ENCODE measurements around the gene MUC5B.
"Not testable (repeated sequence)": the region's sequence is repeated elsewhere in the genome, so short reads cannot be mapped to it uniquely, and the experiment has no call there.

The MUC5B gene

GRCh38 chr11:1261241-1262071, 38.6 kb downstream of the MUC5B start:
- Histone ChIP-seq H3K27me3 (ENCODE audit: insufficient read depth, low read length) (no peaks in the 10 kb centered on the region), H3K4me1 (ENCODE audit: insufficient read depth, low read length) (peaks cover 11% of the 10 kb centered on the region), H3K4me3 (ENCODE audit: low read length) (no peak overlapping the region), H3K36me3 (ENCODE audit: insufficient read depth, low read length) (no peaks in the 10 kb centered on the region), H2AFZ (ENCODE audit: low read depth, low read length) (no peak overlapping the region), H3K9me3 (ENCODE audit: low read length) (no peaks in the 10 kb centered on the region)

DNA sequence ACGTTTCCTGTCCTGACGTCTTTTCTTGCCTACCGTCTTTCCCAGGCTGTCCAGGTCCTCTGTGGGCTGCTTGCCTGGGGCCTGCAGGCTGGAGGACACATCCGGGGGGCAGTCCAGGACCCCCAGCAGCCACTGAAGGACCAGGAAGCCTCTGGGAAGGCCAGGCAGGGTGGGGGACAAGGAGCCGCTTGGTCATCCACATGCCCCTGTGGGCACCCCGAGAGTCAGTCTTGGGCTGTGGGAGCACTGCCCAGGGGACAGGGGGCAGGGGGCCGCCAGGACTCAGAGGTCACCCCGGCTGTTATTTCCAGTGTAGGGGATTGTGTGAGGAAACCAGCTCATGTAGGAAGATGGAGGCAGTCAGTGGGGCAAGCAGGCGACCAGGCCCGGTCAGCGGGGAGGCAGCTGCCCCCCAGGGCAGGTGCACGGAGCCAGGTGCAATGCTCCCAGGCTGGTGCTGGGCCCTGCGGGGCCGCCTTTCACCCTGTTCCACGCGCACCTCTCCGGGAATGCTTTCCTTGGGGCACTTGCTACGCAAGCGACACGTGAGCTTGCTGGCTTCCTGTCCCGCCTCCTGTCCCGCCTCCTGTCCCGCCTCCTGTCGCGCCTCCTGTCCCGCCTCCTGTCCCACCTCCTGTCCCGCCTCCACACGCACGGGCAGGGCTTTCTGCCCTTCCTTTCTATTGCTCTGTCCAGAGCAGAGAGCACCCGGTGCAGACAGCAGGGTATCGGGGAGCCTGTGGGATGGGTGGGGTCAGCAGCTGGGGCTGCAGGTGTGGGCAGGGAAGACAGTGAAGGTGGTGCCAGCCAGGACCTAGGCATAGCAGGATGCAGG, 39.5 kb downstream of the MUC5B start:
- Histone ChIP-seq H3K4me3 (ENCODE audit: low read length) (peak overlapping the region; percentile 81), H2AFZ (ENCODE audit: low read depth, low read length) (peak overlapping the region; percentile 76), H3K9me3 (ENCODE audit: low read length) (no peaks in the 10 kb centered on the region), H3K27me3 (ENCODE audit: insufficient read depth, low read length) (no peaks in the 10 kb centered on the region), H3K4me1 (ENCODE audit: insufficient read depth, low read length) (peaks cover 11% of the 10 kb centered on the region), H3K36me3 (ENCODE audit: insufficient read depth, low read length) (no peaks in the 10 kb centered on the region)

DNA sequence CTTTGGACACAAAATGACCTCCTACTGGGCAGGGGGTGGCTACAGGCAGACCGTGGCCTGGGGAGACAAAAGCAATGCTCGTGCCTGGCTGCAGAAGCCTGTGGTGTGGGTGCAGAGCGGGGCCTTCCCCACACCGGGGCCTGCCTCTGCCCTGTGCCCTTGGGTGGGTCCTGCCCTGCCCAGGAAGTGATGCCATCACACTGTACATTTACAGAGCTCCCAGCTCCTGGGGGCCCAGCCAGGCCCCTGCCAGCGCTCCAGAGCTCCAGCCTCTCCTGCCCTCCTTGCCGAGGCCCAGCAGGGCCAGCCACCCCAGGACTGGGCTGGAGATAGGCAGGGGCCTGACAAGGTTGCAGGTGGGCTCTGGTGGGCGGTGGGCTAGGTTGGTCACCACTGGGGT, 40.1 kb downstream of the MUC5B start:
- H3K36me3 ChIP-seq (ENCODE audit: insufficient read depth, low read length): no peaks in the 10 kb centered on the region
- peak overlapping the region; percentile 81 for H3K4me3 ChIP-seq (ENCODE audit: low read length)
- peaks cover 11% of the 10 kb centered on the region for H3K4me1 ChIP-seq (ENCODE audit: insufficient read depth, low read length)
- H3K27me3 ChIP-seq (ENCODE audit: insufficient read depth, low read length): no peaks in the 10 kb centered on the region
- H2AFZ ChIP-seq (ENCODE audit: low read depth, low read length): peak overlapping the region; percentile 76
- no peaks in the 10 kb centered on the region for H3K9me3 ChIP-seq (ENCODE audit: low read length)

- H3K27me3 ChIP-seq (ENCODE audit: insufficient read depth, low read length): not testable (repeated sequence)
Observed at GRCh38 chr11:1264444-1264843, 41.6 kb downstream of the MUC5B start.

GRCh38 chr11:1265480-1265879, 42.6 kb downstream of the MUC5B start:
- not testable (repeated sequence) for H2AFZ ChIP-seq (ENCODE audit: low read depth, low read length); H3K36me3 ChIP-seq (ENCODE audit: insufficient read depth, low read length); H3K27me3 ChIP-seq (ENCODE audit: insufficient read depth, low read length); H3K9me3 ChIP-seq (ENCODE audit: low read length); H3K4me3 ChIP-seq (ENCODE audit: low read length)
- H3K4me1 ChIP-seq (ENCODE audit: insufficient read depth, low read length): peaks cover 11% of the 10 kb centered on the region

More at GRCh38 chr11:1264444-1264843, 41.6 kb downstream of the MUC5B start:
- H3K36me3 ChIP-seq (ENCODE audit: insufficient read depth, low read length); H2AFZ ChIP-seq (ENCODE audit: low read depth, low read length); H3K4me3 ChIP-seq (ENCODE audit: low read length); H3K9me3 ChIP-seq (ENCODE audit: low read length): not testable (repeated sequence)
- peaks cover 11% of the 10 kb centered on the region for H3K4me1 ChIP-seq (ENCODE audit: insufficient read depth, low read length)

- H3K36me3 ChIP-seq (ENCODE audit: insufficient read depth, low read length); H3K4me3 ChIP-seq (ENCODE audit: low read length); H2AFZ ChIP-seq (ENCODE audit: low read depth, low read length); H3K9me3 ChIP-seq (ENCODE audit: low read length); H3K27me3 ChIP-seq (ENCODE audit: insufficient read depth, low read length): not testable (repeated sequence)
- peaks cover 18% of the 10 kb centered on the region for H3K4me1 ChIP-seq (ENCODE audit: insufficient read depth, low read length)
Observed at GRCh38 chr11:1266976-1267375, 44.1 kb downstream of the MUC5B start.

DNA sequence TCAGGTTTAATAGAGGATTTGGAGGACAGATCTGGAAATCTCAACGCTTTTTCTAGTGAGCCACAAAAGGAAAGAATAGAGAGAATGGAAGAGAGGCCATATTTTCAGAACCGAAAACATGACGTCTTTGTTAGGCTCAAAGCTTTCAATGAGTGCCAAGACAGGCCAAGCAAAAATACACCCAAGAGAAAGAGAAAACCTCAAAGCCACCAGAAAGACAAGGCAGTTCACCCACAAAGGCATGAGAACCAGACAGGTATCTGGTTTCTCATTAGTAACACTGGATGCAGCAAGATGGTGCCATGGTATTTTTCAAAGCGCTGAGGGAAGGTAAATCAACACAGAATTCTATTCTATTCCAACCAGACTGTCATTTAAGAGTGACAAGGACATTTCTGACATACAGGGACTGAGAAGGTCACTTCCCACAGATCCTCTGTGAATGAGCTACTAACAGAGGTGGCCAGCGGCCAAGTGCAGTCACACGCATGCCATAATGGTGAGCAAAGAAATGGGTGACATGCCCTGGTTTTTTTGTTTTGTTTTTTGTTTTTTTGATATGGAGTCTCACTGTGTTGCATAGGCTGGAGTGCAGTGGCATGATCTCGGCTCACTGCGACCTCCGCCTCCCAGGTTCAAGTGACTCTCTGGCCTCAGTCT, 44.7 kb downstream of the MUC5B start:
- H2AFZ ChIP-seq (ENCODE audit: low read depth, low read length): no peak overlapping the region
- H3K9me3 ChIP-seq (ENCODE audit: low read length): no peaks in the 10 kb centered on the region
- H3K4me3 ChIP-seq (ENCODE audit: low read length): no peak overlapping the region
- peaks cover 15% of the 10 kb centered on the region for H3K4me1 ChIP-seq (ENCODE audit: insufficient read depth, low read length)
- H3K27me3 ChIP-seq (ENCODE audit: insufficient read depth, low read length): no peaks in the 10 kb centered on the region
- H3K36me3 ChIP-seq (ENCODE audit: insufficient read depth, low read length): no peaks in the 10 kb centered on the region

DNA sequence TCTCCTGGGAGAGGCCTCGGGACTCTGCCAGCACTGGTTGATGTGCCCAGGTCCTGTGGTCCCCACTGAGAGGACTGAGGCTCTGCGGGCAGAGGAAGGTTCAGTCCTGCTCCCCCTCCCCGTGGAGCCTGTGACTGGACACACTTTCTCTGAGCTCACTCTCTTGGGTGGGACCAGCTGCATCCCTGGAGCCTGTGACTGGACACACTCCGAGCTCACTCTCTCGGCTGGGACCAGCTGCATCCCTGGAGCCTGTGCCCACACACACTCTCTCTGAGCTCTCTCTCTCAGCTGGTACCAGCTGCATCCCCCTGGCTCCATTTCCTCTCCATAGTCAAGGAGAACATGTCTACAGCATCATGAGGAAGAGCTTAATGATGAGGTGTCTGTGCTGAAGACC, 47.1 kb downstream of the MUC5B start:
- Histone ChIP-seq H3K36me3 (ENCODE audit: insufficient read depth, low read length) (no peaks in the 10 kb centered on the region), H3K4me1 (ENCODE audit: insufficient read depth, low read length) (peaks cover 9% of the 10 kb centered on the region), H2AFZ (ENCODE audit: low read depth, low read length) (no peak overlapping the region), H3K9me3 (ENCODE audit: low read length) (peaks cover 7% of the 10 kb centered on the region), H3K27me3 (ENCODE audit: insufficient read depth, low read length) (no peaks in the 10 kb centered on the region), H3K4me3 (ENCODE audit: low read length) (no peak overlapping the region)

DNA sequence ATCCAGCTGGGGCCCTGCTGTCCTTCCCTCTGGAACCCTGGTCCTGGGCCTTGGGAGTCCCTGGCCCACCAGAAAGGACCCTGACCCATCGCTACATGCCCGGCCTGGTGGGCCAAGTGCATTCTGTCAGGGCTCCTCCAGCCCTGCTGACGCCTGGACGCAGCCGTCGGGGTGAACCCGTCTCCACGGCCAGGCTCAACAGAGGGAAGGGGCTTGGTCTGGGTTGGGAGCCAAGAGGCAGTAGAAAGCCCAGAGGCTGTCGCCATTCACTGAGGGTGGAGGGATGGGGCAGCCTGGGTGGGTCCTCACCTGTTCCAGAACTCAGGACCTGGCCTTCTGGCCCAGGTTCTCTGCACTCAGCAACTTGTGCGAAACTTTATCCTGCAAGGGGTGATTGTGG, 47.6 kb downstream of the MUC5B start:
- Histone ChIP-seq H2AFZ (ENCODE audit: low read depth, low read length) (no peak overlapping the region), H3K4me1 (ENCODE audit: insufficient read depth, low read length) (peaks cover 9% of the 10 kb centered on the region), H3K4me3 (ENCODE audit: low read length) (no peak overlapping the region)

DNA sequence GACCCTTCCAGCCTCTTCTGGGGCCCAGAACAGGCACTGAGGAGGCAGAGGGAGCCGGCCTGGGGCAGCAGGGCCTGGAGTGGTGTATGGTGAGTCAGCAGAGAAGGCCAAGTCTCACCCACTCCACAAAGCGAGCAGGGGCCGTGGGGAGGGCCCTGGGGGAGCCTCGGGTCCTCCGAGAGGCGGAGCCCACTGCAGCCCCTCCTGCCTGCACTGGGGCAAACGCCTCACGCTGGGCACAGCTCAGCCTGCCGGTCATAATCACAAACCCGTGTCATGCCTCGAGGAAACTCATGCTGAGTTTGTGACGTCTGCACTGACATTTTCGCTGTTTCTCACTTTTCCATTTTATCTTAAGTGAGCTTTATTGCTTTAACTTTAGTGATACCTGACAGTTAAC, 48.1 kb downstream of the MUC5B start:
- no peaks in the 10 kb centered on the region for H3K27me3 ChIP-seq (ENCODE audit: insufficient read depth, low read length)
- peaks cover 9% of the 10 kb centered on the region for H3K4me1 ChIP-seq (ENCODE audit: insufficient read depth, low read length)
- no peak overlapping the region for H3K4me3 ChIP-seq (ENCODE audit: low read length)
- H3K9me3 ChIP-seq (ENCODE audit: low read length): peaks cover 7% of the 10 kb centered on the region
- peaks cover 9% of the 10 kb centered on the region for H3K36me3 ChIP-seq (ENCODE audit: insufficient read depth, low read length)
- H2AFZ ChIP-seq (ENCODE audit: low read depth, low read length): no peak overlapping the region

More for the DNA sequence above, 47.6 kb downstream of the MUC5B start:
- Histone ChIP-seq H3K9me3 (ENCODE audit: low read length) (peaks cover 7% of the 10 kb centered on the region), H3K27me3 (ENCODE audit: insufficient read depth, low read length) (no peaks in the 10 kb centered on the region), H3K36me3 (ENCODE audit: insufficient read depth, low read length) (peaks cover 4% of the 10 kb centered on the region)

- Histone ChIP-seq H3K36me3 (ENCODE audit: insufficient read depth, low read length) (peaks cover 13% of the 10 kb centered on the region), H3K27me3 (ENCODE audit: insufficient read depth, low read length) (no peaks in the 10 kb centered on the region), H3K4me1 (ENCODE audit: insufficient read depth, low read length) (peaks cover 9% of the 10 kb centered on the region), H3K4me3 (ENCODE audit: low read length) (no peak overlapping the region), H3K9me3 (ENCODE audit: low read length) (peaks cover 7% of the 10 kb centered on the region), H2AFZ (ENCODE audit: low read depth, low read length) (no peak overlapping the region)
Observed at GRCh38 chr11:1271406-1271805, 48.5 kb downstream of the MUC5B start.

DNA sequence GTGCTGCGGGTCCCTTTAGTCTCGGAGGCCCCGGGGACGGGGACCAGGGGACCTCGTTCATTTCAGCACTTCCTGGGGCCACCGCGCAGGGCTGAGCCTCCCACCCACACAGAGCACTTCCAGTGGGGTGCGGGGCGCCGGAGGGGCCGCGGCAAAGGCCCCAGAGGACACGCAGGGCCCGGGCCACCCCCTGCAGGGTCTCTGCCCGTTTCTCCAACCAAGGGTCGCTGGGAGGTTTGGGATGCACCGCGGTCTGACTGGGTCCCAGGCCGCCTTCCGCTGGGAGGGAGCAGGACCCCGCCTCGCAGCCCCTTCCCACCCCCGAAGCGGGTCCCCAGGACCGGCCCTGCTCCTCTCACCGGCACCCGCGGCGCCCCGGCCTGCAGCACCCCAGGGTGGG, 49.1 kb downstream of the MUC5B start:
- no peaks in the 10 kb centered on the region for H3K27me3 ChIP-seq (ENCODE audit: insufficient read depth, low read length)
- no peak overlapping the region for H3K4me3 ChIP-seq (ENCODE audit: low read length)
- peaks cover 18% of the 10 kb centered on the region for H3K36me3 ChIP-seq (ENCODE audit: insufficient read depth, low read length)
- no peak overlapping the region for H2AFZ ChIP-seq (ENCODE audit: low read depth, low read length)
- peaks cover 7% of the 10 kb centered on the region for H3K9me3 ChIP-seq (ENCODE audit: low read length)
- peaks cover 9% of the 10 kb centered on the region for H3K4me1 ChIP-seq (ENCODE audit: insufficient read depth, low read length)

GRCh38 chr11:1272531-1272930, 49.7 kb downstream of the MUC5B start:
- Histone ChIP-seq H3K4me1 (ENCODE audit: insufficient read depth, low read length) (peaks cover 9% of the 10 kb centered on the region), H3K4me3 (ENCODE audit: low read length) (no peak overlapping the region), H3K27me3 (ENCODE audit: insufficient read depth, low read length) (no peaks in the 10 kb centered on the region), H3K36me3 (ENCODE audit: insufficient read depth, low read length) (peaks cover 23% of the 10 kb centered on the region), H2AFZ (ENCODE audit: low read depth, low read length) (no peak overlapping the region), H3K9me3 (ENCODE audit: low read length) (peaks cover 7% of the 10 kb centered on the region)

All from neuron (in vitro differentiated cells).